Activated CD8-positive, alpha-beta T cell treated with anti-CD3 and anti-CD28 coated beads for 36 hours (primary cell): ENCODE results near the gene PMEPA1. TPM values are rescaled to one million over a fixed set of nuclear protein-coding genes. Genes with fewer than 3 reads are reported as not detected.

Source experiments
- ATAC-seq: fragments of 200-7000 bp; cut with Tn5 transposase; one replicate; pipeline ENCODE4 v1.10.0; 2021; ENCODE audit warnings: mild to moderate bottlenecking, moderate library complexity
- CTCF ChIA-PET: fragments of 350-600 bp; sonication (Branson Sonifier 250); formaldehyde crosslinking; loops from one replicate; lab custom pipeline; 2021; ENCODE audit warnings: antibody characterized with exemption; lab: Charles Lee
- POLR2A ChIA-PET: fragments of 350-600 bp; sonication (Branson Sonifier 250); formaldehyde crosslinking; loops from one replicate; lab custom pipeline; 2021; ENCODE audit warnings: antibody characterized with exemption; lab: Charles Lee
- DNase-seq: peaks from one replicate; pipeline ENCODE4 v3.0.0-alpha.2; 2020
- H3K27ac Mint-ChIP-seq: one replicate; pipeline ENCODE4 v1.8.0; 2021; ENCODE audit warnings: mild to moderate bottlenecking, mixed read lengths
- H3K27me3 Mint-ChIP-seq: one replicate; pipeline ENCODE4 v1.8.0; 2021; ENCODE audit warnings: mixed read lengths
- H3K36me3 Mint-ChIP-seq: one replicate; pipeline ENCODE4 v1.8.0; 2021; ENCODE audit warnings: low read depth, mixed read lengths
- H3K4me1 Mint-ChIP-seq: one replicate; pipeline ENCODE4 v1.8.0; 2021; ENCODE audit warnings: low read depth, mixed read lengths
- H3K4me3 Mint-ChIP-seq: one replicate; pipeline ENCODE4 v1.8.0; 2021; ENCODE audit warnings: mild to moderate bottlenecking, moderate library complexity, mixed read lengths
- H3K9me3 Mint-ChIP-seq: one replicate; pipeline ENCODE4 v1.8.0; 2021; ENCODE audit warnings: mixed read lengths
- intact Hi-C: fragments of 100-400 bp; cut with micrococcal nuclease; formaldehyde crosslinking; loops from one replicate; pipeline ENCODE4 v1.10.0; 2022
- total RNA-seq, 2 experiments: library from RNA; stranded (reverse); gene quantifications; one replicate each; pipeline ENCODE4 v1.2.3, GENCODE V29; 2021
- TF ChIP-seq, protein P1 (sequence below): fragments of 200-600 bp; IDR thresholded peaks from one replicate; pipeline ENCODE4 v1.8.0; 2022; ENCODE audit warnings: antibody characterized with exemption, mild to moderate bottlenecking

Gene PMEPA1
- total RNA-seq, 2 experiments from 2014 or later, result 1.7 to 2.0 TPM

DNA sequence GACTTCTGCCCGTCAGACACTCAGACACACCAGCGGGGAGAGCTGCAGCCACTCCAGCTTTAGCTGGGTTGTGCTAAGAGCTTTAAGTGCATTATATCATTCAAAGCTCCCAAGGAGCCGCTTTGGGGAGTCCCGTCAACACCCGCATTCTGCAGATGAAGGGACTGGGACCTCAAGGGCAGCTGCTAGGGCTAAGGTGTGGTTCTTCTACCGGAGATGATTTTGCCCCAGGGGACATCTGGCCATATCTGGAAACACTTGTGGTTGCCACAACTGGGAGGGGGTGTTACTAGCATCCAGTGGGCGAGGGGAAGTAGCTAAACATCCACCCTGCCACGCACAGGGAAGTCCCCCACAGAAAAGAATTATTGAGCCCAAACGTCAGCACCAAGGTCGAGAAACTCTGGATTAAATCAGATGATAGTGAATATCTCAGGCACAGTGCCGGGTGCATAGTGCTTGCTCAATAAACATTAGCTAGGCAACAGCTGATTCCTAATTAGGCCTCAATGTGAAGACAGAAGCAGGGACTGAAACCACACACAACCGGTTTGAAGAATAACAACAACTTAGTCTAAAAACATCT, 29.6 kb downstream of the PMEPA1 start:
- ATAC-seq, result peak; percentile 25
- CTCF ChIA-PET, result interaction anchor here (0.5 to 2.0 kb wide), 6 partner anchors 14 to 500 kb away, joined by 3 to 5 read pairs (median 4); no protein-coding TSS in a partner anchor

DNA sequence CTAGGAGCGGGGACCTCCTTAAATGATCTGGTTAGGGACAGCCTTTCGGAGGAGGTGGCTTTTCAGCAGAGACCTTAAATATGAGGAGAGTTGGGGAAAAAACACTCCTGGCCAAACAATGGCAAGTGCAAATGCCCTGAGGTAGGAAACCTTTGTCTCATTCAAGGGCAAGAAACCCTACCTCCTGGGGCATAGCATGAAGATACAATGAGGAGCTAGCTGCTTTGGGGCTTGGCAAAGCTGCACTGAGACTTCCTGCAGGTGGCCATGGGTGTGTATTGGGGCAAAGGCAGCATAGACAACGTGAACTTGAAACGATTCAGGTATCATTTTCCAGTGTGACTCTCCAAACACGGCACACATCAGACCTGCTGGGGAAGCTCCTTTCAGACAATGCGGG, 30.7 kb downstream of the PMEPA1 start:
- ChIA-PET CTCF (interaction anchor here (1.2 kb wide), 1 partner anchor 22 kb away, joined by 5 read pairs; no protein-coding TSS in a partner anchor), POLR2A (no interaction called here)
- Mint-ChIP-seq H3K36me3 (no peaks in the 10 kb centered on the region), H3K4me1 (peaks cover 32% of the 10 kb centered on the region), H3K27me3 (peaks cover 2% of the 10 kb centered on the region), H3K4me3 (no peak overlapping the region), H3K27ac (no peak overlapping the region), H3K9me3 (no peaks in the 10 kb centered on the region)
- TF ChIP-seq, protein P1, sequence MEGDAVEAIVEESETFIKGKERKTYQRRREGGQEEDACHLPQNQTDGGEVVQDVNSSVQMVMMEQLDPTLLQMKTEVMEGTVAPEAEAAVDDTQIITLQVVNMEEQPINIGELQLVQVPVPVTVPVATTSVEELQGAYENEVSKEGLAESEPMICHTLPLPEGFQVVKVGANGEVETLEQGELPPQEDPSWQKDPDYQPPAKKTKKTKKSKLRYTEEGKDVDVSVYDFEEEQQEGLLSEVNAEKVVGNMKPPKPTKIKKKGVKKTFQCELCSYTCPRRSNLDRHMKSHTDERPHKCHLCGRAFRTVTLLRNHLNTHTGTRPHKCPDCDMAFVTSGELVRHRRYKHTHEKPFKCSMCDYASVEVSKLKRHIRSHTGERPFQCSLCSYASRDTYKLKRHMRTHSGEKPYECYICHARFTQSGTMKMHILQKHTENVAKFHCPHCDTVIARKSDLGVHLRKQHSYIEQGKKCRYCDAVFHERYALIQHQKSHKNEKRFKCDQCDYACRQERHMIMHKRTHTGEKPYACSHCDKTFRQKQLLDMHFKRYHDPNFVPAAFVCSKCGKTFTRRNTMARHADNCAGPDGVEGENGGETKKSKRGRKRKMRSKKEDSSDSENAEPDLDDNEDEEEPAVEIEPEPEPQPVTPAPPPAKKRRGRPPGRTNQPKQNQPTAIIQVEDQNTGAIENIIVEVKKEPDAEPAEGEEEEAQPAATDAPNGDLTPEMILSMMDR, result no peak
- intact Hi-C loops, result no loop called here
- ATAC-seq (no peak), DNase-seq (no peak)

More for the DNA sequence above, 29.6 kb downstream of the PMEPA1 start:
- peak; percentile 32 for DNase-seq
- H3K4me1 Mint-ChIP-seq, result peaks cover 32% of the 10 kb centered on the region
- intact Hi-C loops, result no loop called here
- no peaks in the 10 kb centered on the region for H3K9me3 Mint-ChIP-seq
- H3K4me3 Mint-ChIP-seq, result no peak overlapping the region
- H3K27ac Mint-ChIP-seq, result peak overlapping the region; percentile 13
- H3K27me3 Mint-ChIP-seq, result peaks cover 2% of the 10 kb centered on the region
- H3K36me3 Mint-ChIP-seq, result no peaks in the 10 kb centered on the region
- POLR2A ChIA-PET, result no interaction called here
- TF ChIP-seq, protein P1, result no peak

DNA sequence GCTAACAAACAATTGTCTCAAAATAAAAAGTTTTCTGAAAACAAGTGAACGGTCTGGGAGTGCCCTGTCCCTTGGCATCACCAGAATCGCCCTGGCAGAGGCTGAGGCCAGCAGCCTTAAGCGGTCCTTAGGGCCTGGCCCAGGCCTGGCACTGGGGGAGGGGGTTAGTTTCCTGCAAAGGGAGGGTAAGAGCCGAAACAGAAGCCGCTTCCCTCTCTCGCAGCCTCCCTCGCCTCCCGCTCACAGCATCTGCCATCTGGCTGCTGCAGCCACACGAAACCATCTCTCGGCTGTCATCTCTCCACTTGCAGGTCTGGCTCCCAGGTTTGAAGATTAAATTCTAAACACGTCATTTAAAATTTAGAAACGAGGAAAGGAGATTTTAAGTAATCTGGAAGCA, 31.5 kb downstream of the PMEPA1 start:
- Mint-ChIP-seq H3K36me3 (no peaks in the 10 kb centered on the region), H3K27me3 (peaks cover 2% of the 10 kb centered on the region), H3K4me3 (no peak overlapping the region), H3K27ac (no peak overlapping the region), H3K4me1 (peaks cover 32% of the 10 kb centered on the region), H3K9me3 (no peaks in the 10 kb centered on the region)
- intact Hi-C loops, result no loop called here
- POLR2A ChIA-PET, result no interaction called here
- DNase-seq (no peak), ATAC-seq (no peak)
- TF ChIP-seq, protein P1, result no peak
- CTCF ChIA-PET, result no interaction called here

- Mint-ChIP-seq H3K4me1 (peaks cover 32% of the 10 kb centered on the region), H3K4me3 (no peak overlapping the region), H3K27me3 (peaks cover 2% of the 10 kb centered on the region), H3K36me3 (no peaks in the 10 kb centered on the region), H3K27ac (no peak overlapping the region), H3K9me3 (no peaks in the 10 kb centered on the region)
- ChIA-PET POLR2A (no interaction called here), CTCF (no interaction called here)
- intact Hi-C loops, result no loop called here
- ATAC-seq (no peak), DNase-seq (no peak)
- TF ChIP-seq, protein P1, result no peak
Measured at GRCh38 chr20:57677584-57677982, 32.2 kb downstream of the PMEPA1 start.
